Activated naive CD4-positive, alpha-beta T cell treated with anti-CD3 and anti-CD28 coated beads, Interleukin-2, amount 50 U/mL, for 24 hours (primary cell): Measurements from ENCODE around the gene KIF1B.
"Not testable (repeated sequence)": the region's sequence is repeated elsewhere in the genome, so short reads cannot be mapped to it uniquely, and the experiment has no call there.

Source experiments
- H3K27ac Mint-ChIP-seq: one replicate; pipeline ENCODE4 v1.8.0; 2021; ENCODE audit warnings: mild to moderate bottlenecking, mixed read lengths
- H3K27me3 Mint-ChIP-seq: one replicate; pipeline ENCODE4 v1.8.0; 2021; ENCODE audit warnings: mixed read lengths
- H3K36me3 Mint-ChIP-seq: one replicate; pipeline ENCODE4 v1.8.0; 2021; ENCODE audit warnings: mixed read lengths
- H3K4me1 Mint-ChIP-seq: one replicate; pipeline ENCODE4 v1.8.0; 2021; ENCODE audit warnings: mixed read lengths
- H3K4me3 Mint-ChIP-seq: one replicate; pipeline ENCODE4 v1.8.0; 2021; ENCODE audit warnings: mild to moderate bottlenecking, mixed read lengths
- H3K9me3 Mint-ChIP-seq: one replicate; pipeline ENCODE4 v1.8.0; 2021; ENCODE audit warnings: mixed read lengths

KIF1B gene

DNA sequence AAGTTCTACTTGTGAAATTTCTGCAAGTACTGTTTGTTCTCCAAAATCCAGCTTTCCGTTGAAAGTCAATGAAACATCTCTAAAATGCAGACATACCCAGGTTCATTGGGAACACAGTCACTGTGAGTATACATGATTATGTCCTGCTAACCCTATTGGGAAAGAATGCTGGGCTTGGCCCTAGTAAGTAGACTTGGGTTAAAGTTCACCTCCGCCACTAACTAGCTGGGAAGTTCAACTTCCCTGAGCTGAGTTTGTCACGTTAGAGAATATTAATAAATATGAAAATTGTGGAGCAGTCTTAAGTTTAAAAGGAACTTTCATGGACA is 178.0 kb downstream of the KIF1B start:
- peaks cover 11% of the 10 kb centered on the region for H3K4me1 Mint-ChIP-seq
- H3K4me3 Mint-ChIP-seq, result no peak overlapping the region
- H3K27ac Mint-ChIP-seq, result peak overlapping the region; percentile 51
- H3K27me3 Mint-ChIP-seq, result no peaks in the 10 kb centered on the region
- no peaks in the 10 kb centered on the region for H3K9me3 Mint-ChIP-seq
- H3K36me3 Mint-ChIP-seq, result peaks cover 2% of the 10 kb centered on the region

- peaks cover 11% of the 10 kb centered on the region for H3K4me1 Mint-ChIP-seq
- H3K4me3 Mint-ChIP-seq, result no peak overlapping the region
- H3K9me3 Mint-ChIP-seq, result no peaks in the 10 kb centered on the region
These were observed 179.1 kb downstream of the KIF1B start for GRCh38 chr1:10389271-10389973.

GRCh38 chr1:10396870-10397269 is 186.5 kb downstream of the KIF1B start:
- no peaks in the 10 kb centered on the region for H3K27me3 Mint-ChIP-seq
- H3K27ac Mint-ChIP-seq, result no peak overlapping the region
- peak overlapping the region; percentile 33 for H3K4me3 Mint-ChIP-seq

More at GRCh38 chr1:10389271-10389973, 179.1 kb downstream of the KIF1B start:
- Mint-ChIP-seq H3K27ac (no peak overlapping the region), H3K27me3 (no peaks in the 10 kb centered on the region), H3K36me3 (no peaks in the 10 kb centered on the region)

GRCh38 chr1:10398278-10398733 is 187.9 kb downstream of the KIF1B start:
- Mint-ChIP-seq H3K36me3 (peaks cover 4% of the 10 kb centered on the region), H3K4me3 (peak overlapping the region; percentile 91), H3K9me3 (no peaks in the 10 kb centered on the region)

More at GRCh38 chr1:10396870-10397269, 186.5 kb downstream of the KIF1B start:
- no peaks in the 10 kb centered on the region for H3K9me3 Mint-ChIP-seq
- peaks cover 4% of the 10 kb centered on the region for H3K36me3 Mint-ChIP-seq
- H3K4me1 Mint-ChIP-seq, result peaks cover 26% of the 10 kb centered on the region

GRCh38 chr1:10398734-10399443 is 188.5 kb downstream of the KIF1B start, which contains the start of gene PGD:
PGD (plus strand) TSS chr1:10399064; CDS start chr1:10399118, 54 bp downstream.
- no peaks in the 10 kb centered on the region for H3K27me3 Mint-ChIP-seq
- no peaks in the 10 kb centered on the region for H3K9me3 Mint-ChIP-seq
- H3K27ac Mint-ChIP-seq, result peak within 1 kb of the TSS; percentile 70
- H3K4me3 Mint-ChIP-seq, result peak within 1 kb of the TSS; percentile 94
- peaks cover 7% of the 10 kb centered on the region for H3K36me3 Mint-ChIP-seq
- peaks cover 29% of the 10 kb centered on the region for H3K4me1 Mint-ChIP-seq

More at GRCh38 chr1:10398278-10398733, 187.9 kb downstream of the KIF1B start:
- Mint-ChIP-seq H3K27ac (peak overlapping the region; percentile 70), H3K27me3 (no peaks in the 10 kb centered on the region), H3K4me1 (peaks cover 26% of the 10 kb centered on the region)

GRCh38 chr1:10399444-10399941 is 189.1 kb downstream of the KIF1B start:
- Mint-ChIP-seq H3K4me1 (peaks cover 29% of the 10 kb centered on the region), H3K27ac (peak overlapping the region; percentile 66), H3K36me3 (peaks cover 9% of the 10 kb centered on the region), H3K9me3 (no peaks in the 10 kb centered on the region), H3K4me3 (peak overlapping the region; percentile 94), H3K27me3 (no peaks in the 10 kb centered on the region)

GRCh38 chr1:10400013-10400412 is 189.6 kb downstream of the KIF1B start:
- H3K36me3 Mint-ChIP-seq, result peaks cover 11% of the 10 kb centered on the region
- peak overlapping the region; percentile 94 for H3K4me3 Mint-ChIP-seq
- peak overlapping the region; percentile 66 for H3K27ac Mint-ChIP-seq
- no peaks in the 10 kb centered on the region for H3K9me3 Mint-ChIP-seq
- peaks cover 29% of the 10 kb centered on the region for H3K4me1 Mint-ChIP-seq
- H3K27me3 Mint-ChIP-seq, result no peaks in the 10 kb centered on the region

- Mint-ChIP-seq H3K27ac (no peak overlapping the region), H3K27me3 (no peaks in the 10 kb centered on the region), H3K36me3 (peaks cover 11% of the 10 kb centered on the region), H3K4me1 (peaks cover 29% of the 10 kb centered on the region), H3K4me3 (no peak overlapping the region), H3K9me3 (no peaks in the 10 kb centered on the region)
These were observed 190.9 kb downstream of the KIF1B start for GRCh38 chr1:10401281-10401680.

DNA sequence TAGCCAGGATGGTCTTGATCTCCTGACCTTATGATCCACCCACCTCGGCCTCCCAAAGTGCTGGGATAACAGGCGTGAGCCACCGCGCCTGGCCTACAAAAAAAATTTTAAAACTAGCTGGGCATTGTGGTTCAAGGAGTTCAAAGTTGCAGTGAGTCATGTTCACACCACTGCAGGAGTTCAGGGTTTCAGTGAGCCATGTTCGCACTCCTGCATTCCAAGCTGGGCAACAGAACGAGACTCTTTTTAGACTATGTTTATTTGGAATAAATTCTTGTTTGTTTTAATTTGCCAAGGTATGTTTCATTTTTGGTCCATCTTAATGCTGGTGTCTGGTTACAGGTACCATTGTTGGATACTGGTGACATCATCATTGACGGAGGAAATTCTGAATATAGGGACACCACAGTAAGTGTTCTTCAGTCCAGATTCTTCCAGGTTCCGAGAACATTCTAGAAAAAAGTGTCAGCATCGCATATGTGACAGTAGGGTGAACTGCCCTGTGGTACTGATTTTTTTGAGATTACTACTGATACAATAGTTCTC is 192.4 kb downstream of the KIF1B start:
- Mint-ChIP-seq H3K36me3 (peaks cover 11% of the 10 kb centered on the region), H3K27me3 (no peaks in the 10 kb centered on the region), H3K4me1 (peaks cover 24% of the 10 kb centered on the region), H3K9me3 (no peaks in the 10 kb centered on the region), H3K4me3 (no peak overlapping the region), H3K27ac (no peak overlapping the region)

- H3K27ac Mint-ChIP-seq, result no peak overlapping the region
- H3K4me3 Mint-ChIP-seq, result no peak overlapping the region
- H3K36me3 Mint-ChIP-seq, result peaks cover 23% of the 10 kb centered on the region
- no peaks in the 10 kb centered on the region for H3K9me3 Mint-ChIP-seq
- H3K27me3 Mint-ChIP-seq, result no peaks in the 10 kb centered on the region
- H3K4me1 Mint-ChIP-seq, result peaks cover 3% of the 10 kb centered on the region
These were observed 196.8 kb downstream of the KIF1B start for GRCh38 chr1:10407201-10407600.

GRCh38 chr1:10415211-10415930 is 205.0 kb downstream of the KIF1B start:
- no peaks in the 10 kb centered on the region for H3K9me3 Mint-ChIP-seq
- peak overlapping the region; percentile 92 for H3K27ac Mint-ChIP-seq
- no peaks in the 10 kb centered on the region for H3K27me3 Mint-ChIP-seq
- peaks cover 7% of the 10 kb centered on the region for H3K4me1 Mint-ChIP-seq
- no peak overlapping the region for H3K4me3 Mint-ChIP-seq
- peaks cover 23% of the 10 kb centered on the region for H3K36me3 Mint-ChIP-seq

DNA sequence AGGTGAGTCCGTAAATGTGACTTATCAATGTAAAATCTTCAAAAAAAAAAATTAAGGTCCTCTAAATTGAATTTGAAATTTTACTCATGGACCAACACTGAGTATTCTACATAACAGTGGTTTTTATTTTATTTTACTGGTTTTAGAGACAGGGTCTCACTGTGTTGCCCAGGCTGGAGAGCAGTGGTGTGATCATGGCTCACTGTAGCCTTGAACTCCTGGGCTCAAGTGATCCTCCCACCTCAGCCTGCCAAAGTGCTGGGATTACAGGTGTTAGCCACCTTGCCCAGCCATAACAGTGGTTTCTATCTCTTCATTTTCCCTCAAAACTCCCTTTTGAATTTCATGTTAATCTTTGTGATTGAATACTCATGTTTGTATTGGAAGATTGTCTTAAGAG is 205.6 kb downstream of the KIF1B start:
- H3K9me3 Mint-ChIP-seq, H3K27me3 Mint-ChIP-seq, H3K4me1 Mint-ChIP-seq, H3K4me3 Mint-ChIP-seq: not testable (repeated sequence)
- peaks cover 21% of the 10 kb centered on the region for H3K36me3 Mint-ChIP-seq
- peak overlapping the region; percentile 70 for H3K27ac Mint-ChIP-seq

GRCh38 chr1:10418741-10419140 is 208.4 kb downstream of the KIF1B start:
- H3K4me1 Mint-ChIP-seq, H3K27ac Mint-ChIP-seq, H3K36me3 Mint-ChIP-seq: not testable (repeated sequence)

GRCh38 chr1:10419351-10419750 is 209.0 kb downstream of the KIF1B start:
- no peak overlapping the region for H3K4me3 Mint-ChIP-seq
- H3K4me1 Mint-ChIP-seq, result peaks cover 7% of the 10 kb centered on the region
- H3K9me3 Mint-ChIP-seq, result no peaks in the 10 kb centered on the region
- no peaks in the 10 kb centered on the region for H3K27me3 Mint-ChIP-seq
- peaks cover 6% of the 10 kb centered on the region for H3K36me3 Mint-ChIP-seq
- no peak overlapping the region for H3K27ac Mint-ChIP-seq

More at GRCh38 chr1:10418741-10419140, 208.4 kb downstream of the KIF1B start:
- H3K27me3 Mint-ChIP-seq, H3K9me3 Mint-ChIP-seq, H3K4me3 Mint-ChIP-seq: not testable (repeated sequence)

GRCh38 chr1:10421637-10422036 is 211.3 kb downstream of the KIF1B start:
- H3K27me3 Mint-ChIP-seq, result no peaks in the 10 kb centered on the region
- peaks cover 6% of the 10 kb centered on the region for H3K36me3 Mint-ChIP-seq
- H3K27ac Mint-ChIP-seq, result no peak overlapping the region
- no peaks in the 10 kb centered on the region for H3K4me1 Mint-ChIP-seq
- H3K4me3 Mint-ChIP-seq, result no peak overlapping the region
- no peaks in the 10 kb centered on the region for H3K9me3 Mint-ChIP-seq
